GM12878 (cell line): ENCODE results near the gene ELL2. TPM values are rescaled to one million over a fixed set of nuclear protein-coding genes. Genes with fewer than 3 reads are reported as not detected.

ENCODE experiments used
- ATAC-seq: fragments of 200-7000 bp; cut with Tn5 transposase; 3 replicates; pipeline ENCODE4 v1.9.1; 2020; ENCODE audit warnings: mild to moderate bottlenecking, moderate library complexity
- BruUV-seq: library from RNA; stranded (reverse); fragments of 400-500 nt; replicated peaks from 2 replicates; lab custom pipeline; 2021; lab: Mats Ljungman, UMichigan
- CTCF ChIA-PET: fragments of 300-600 bp; sonication (Branson Sonifier 250); formaldehyde crosslinking; extraction: SDS; loops from one replicate; lab custom pipeline; 2021; ENCODE audit warnings: inconsistent platforms; lab: Yijun Ruan, JAX
- POLR2A ChIA-PET: fragments of 350-600 bp; formaldehyde crosslinking; extraction: SDS; loops from one replicate; lab custom pipeline; 2021; ENCODE audit warnings: inconsistent platforms; lab: Charles Lee
- RAD21 ChIA-PET: fragments of 300-600 bp; sonication (Branson Sonifier 250); formaldehyde crosslinking; loops from one replicate; lab custom pipeline; 2023; ENCODE audit warnings: antibody characterized with exemption; ENCODE audit not compliant: unreplicated experiment; lab: Charles Lee
- SMC1A ChIA-PET: fragments of 300-600 bp; sonication (Branson Sonifier 250); formaldehyde crosslinking; loops from one replicate; lab custom pipeline; 2023; ENCODE audit not compliant: unreplicated experiment, uncharacterized antibody; lab: Charles Lee
- DNase-seq: peaks from one replicate; pipeline ENCODE4 v3.0.0-alpha.2; 2011; ENCODE audit warnings: low read depth, low spot score
- FAIRE-seq: peaks from 3 replicates; lab custom pipeline; 2011; peaks lifted over from hg19 to GRCh38; lab: Jason Lieb, UNC
- H2AFZ ChIP-seq: 2 replicates; pipeline ENCODE4 v1.6.0; 2011; ENCODE audit warnings: low read depth, low read length, control low read depth; ENCODE audit not compliant: control insufficient read depth
- H3K27ac ChIP-seq: 2 replicates; pipeline ENCODE4 v1.5.1; 2011; ENCODE audit warnings: control low read depth; ENCODE audit not compliant: control insufficient read depth, insufficient read depth
- H3K27me3 ChIP-seq, 2 experiments: replicated peaks in 1 of 2; 2 replicates each; pipeline versions ENCODE4 v1.6.0 to v1.6.1; 2011; ENCODE audit warnings: low read length in 1 of 2; ENCODE audit not compliant: control insufficient read depth in 2 of 2, insufficient read depth in 2 of 2
- H3K36me3 ChIP-seq, 2 experiments: 2 replicates each; pipeline ENCODE4 v1.5.1; 2011; ENCODE audit warnings: low read length in 1 of 2; ENCODE audit not compliant: control insufficient read depth in 2 of 2, insufficient read depth in 2 of 2
- H3K4me1 ChIP-seq: 2 replicates; pipeline ENCODE4 v1.6.1; 2011; ENCODE audit warnings: mild to moderate bottlenecking, low read length, moderate library complexity, mixed read lengths; ENCODE audit not compliant: control insufficient read depth, insufficient read depth
- H3K4me2 ChIP-seq: 2 replicates; pipeline ENCODE4 v1.6.0; 2011; ENCODE audit warnings: control low read depth; ENCODE audit not compliant: control insufficient read depth, insufficient read depth
- H3K4me3 ChIP-seq: fragments of 200-600 bp; sonication (generic); 2 replicates; pipeline ENCODE4 v1.5.1; 2016
- H3K79me2 ChIP-seq: 2 replicates; pipeline ENCODE4 v1.6.0; 2011; ENCODE audit warnings: low read length; ENCODE audit not compliant: control insufficient read depth, insufficient read depth
- H3K9ac ChIP-seq: 2 replicates; pipeline ENCODE4 v1.8.0; 2011; ENCODE audit warnings: low read length, control low read depth, mixed read lengths; ENCODE audit not compliant: control insufficient read depth, insufficient read depth
- H3K9me3 ChIP-seq: replicated peaks from 3 replicates; pipeline ENCODE4 v1.5.1; 2011; ENCODE audit warnings: mild to moderate bottlenecking, low read length; ENCODE audit not compliant: control insufficient read depth, insufficient read depth
- H4K20me1 ChIP-seq: 2 replicates; pipeline ENCODE4 v1.6.0; 2011; ENCODE audit not compliant: control insufficient read depth, insufficient read depth
- BRCA1 ChIP-seq: IDR thresholded peaks from 2 replicates; pipeline ENCODE4 v1.6.1; 2011; ENCODE audit warnings: low read depth, low read length, improper control_type of control experiment
- NFIC ChIP-seq: IDR thresholded peaks from 2 replicates; pipeline ENCODE4 v1.6.1; 2012; ENCODE audit warnings: low read depth, mild to moderate bottlenecking, inconsistent platforms, low read length, moderate library complexity
- NR2C1 ChIP-seq: fragments of 450-650 bp; IDR thresholded peaks from 2 replicates; pipeline ENCODE4 v1.6.1; 2017; ENCODE audit warnings: antibody characterized with exemption, mild to moderate bottlenecking, moderate library complexity
- NR2F1 ChIP-seq: fragments of 450-650 bp; conservative IDR thresholded peaks from 2 replicates; pipeline ENCODE4 v1.6.1; 2017; ENCODE audit warnings: mild to moderate bottlenecking
- WGBS: methylation state at CpG from one replicate; pipeline ENCODE4 v1.1.6; 2016; ENCODE audit warnings: low lambda C conversion rate; ENCODE audit not compliant: insufficient replicate concordance, insufficient coverage; ENCODE audit errors: missing lambda C conversion rate; 5-methylcytosine and 5-hydroxymethylcytosine counted together
- in situ Hi-C: fragments of 300-500 bp; cut with MboI; formaldehyde crosslinking; loops from 9 replicates; pipeline ENCODE4 v1.14.3; 2018; ENCODE audit warnings: mixed read lengths
- intact Hi-C: fragments of 100-400 bp; cut with micrococcal nuclease; formaldehyde crosslinking; loops from one replicate; pipeline ENCODE4 v1.14.2; 2022; ENCODE audit not compliant: unreplicated experiment
- polyA plus RNA-seq, 11 experiments: library from polyadenylated mRNA; depleted of rRNA in 4 of 11; unstranded in 6 of 11; stranded (reverse) in 5 of 11; fragments of >200 nt; fragmentation: Nextera tagmentation in 4 of 11; fragmentation: Illumina TruSeq in 1 of 11; extraction: Ambion mirVana in 4 of 11; extraction: Trizol in 1 of 11; gene quantifications; 1 replicate in 1 of 11; 2 replicates in 10 of 11; pipeline versions ENCODE4 v1.2.1 to v1.2.3, GENCODE V29; 2011 to 2016; ENCODE audit warnings: inconsistent platforms in 2 of 11, missing spikeins in 2 of 11, low read depth in 1 of 11
- total RNA-seq, 4 experiments: library from RNA; depleted of rRNA in 3 of 4; stranded (reverse); fragments of >200 nt in 3 of 4; fragmentation: Illumina TruSeq in 1 of 4; extraction: Trizol in 1 of 4; gene quantifications; 2 replicates each; pipeline versions ENCODE4 v1.2.1 to v1.2.3, GENCODE V29; 2013 to 2021
- TF ChIP-seq, protein P1 (sequence below): fragments of 450-650 bp; conservative IDR thresholded peaks from 2 replicates; pipeline ENCODE4 v1.6.1; 2017; ENCODE audit warnings: mild to moderate bottlenecking, moderate library complexity

ELL2 gene
- total and polyA plus RNA-seq, 10 of the 15 experiments (the other 5 are each of a cell fraction or from before 2014, with no cell fraction given) = 24.2 to 91.4 (median 57.4) TPM

DNA sequence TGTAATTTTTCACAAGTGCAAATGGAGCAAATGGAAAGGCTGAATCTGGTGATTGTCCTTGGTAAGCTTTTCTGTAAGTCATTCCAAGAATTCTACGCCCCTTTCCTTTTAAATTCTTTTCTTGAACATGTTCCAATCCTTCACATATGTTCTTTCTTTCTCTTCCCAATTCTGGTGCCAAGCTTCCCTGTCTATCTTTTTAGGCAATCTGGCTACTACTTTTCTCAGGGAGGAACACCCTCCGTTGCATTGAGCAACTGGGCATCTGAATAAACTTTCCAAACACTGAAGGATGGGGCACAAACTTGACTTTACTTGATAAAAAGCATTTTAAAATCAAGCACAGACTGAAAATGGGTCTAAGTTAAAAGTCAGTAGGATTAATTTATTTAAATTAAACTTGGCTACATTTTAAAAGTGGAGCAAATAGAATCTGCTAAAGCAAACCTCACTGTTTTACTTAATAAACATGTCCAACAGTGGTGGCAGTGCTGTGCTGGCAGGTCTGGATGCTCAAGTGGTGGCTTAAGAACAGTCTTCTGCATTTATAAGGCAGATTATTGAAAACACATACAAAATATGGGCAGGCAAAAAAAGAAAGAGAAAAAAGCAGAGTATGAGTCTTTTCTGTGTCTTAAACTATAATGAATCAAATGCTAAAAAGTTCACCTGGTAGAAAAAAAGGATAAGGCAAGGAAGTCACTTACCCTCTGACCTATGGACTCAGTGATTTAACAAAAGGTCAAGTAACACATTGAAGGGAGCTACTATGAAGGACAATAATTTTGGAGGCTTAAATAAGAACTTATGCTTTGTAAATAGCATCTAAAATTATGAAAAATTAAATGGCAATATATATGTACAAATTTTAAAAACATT lies 5.4 kb downstream of the ELL2 start:
- intact Hi-C loops = loop anchor here (10.0 kb wide), 1 partner anchor 311 kb away; the partner anchor contains the start of gene RFESD
- in situ Hi-C loops = loop anchor here (5.0 kb wide), 1 partner anchor 94 kb away; no protein-coding TSS in a partner anchor
- peak; percentile 10; the same call in 1 of the 3 replicates for ATAC-seq
- H3K27ac ChIP-seq = peak overlapping the region; percentile 6; the same call in 1 of the 2 replicates
- peak overlapping the region; percentile 54 for H3K4me2 ChIP-seq
- ChIA-PET SMC1A (interaction anchor here (0.7 to 7.1 kb wide), 28 partner anchors 7 to 381 kb away, joined by 3 to 71 read pairs (median 8); no protein-coding TSS in a partner anchor), POLR2A (interaction anchor here (1.0 to 4.1 kb wide), 13 partner anchors 10 to 86 kb away, joined by 3 to 20 read pairs (median 5); no protein-coding TSS in a partner anchor), RAD21 (interaction anchor here (0.6 to 5.3 kb wide), 26 partner anchors 8 to 484 kb away, joined by 3 to 46 read pairs (median 5); no protein-coding TSS in a partner anchor), CTCF (interaction anchor here (0.5 to 8.9 kb wide), 21 partner anchors 7 to 807 kb away, joined by 3 to 61 read pairs (median 5); no protein-coding TSS in a partner anchor)
- no peak for FAIRE-seq
- no TSS peak for BruUV-seq
- H3K27me3 ChIP-seq = no peaks in the 10 kb centered on the region
- H3K9me3 ChIP-seq = no peaks in the 10 kb centered on the region; the same call in 2 of the 3 replicates
- no peak overlapping the region for H2AFZ ChIP-seq
- H3K79me2 ChIP-seq = peaks cover 97% of the 10 kb centered on the region
- TF ChIP-seq NR2F1 (peak; percentile 72), NR2C1 (peak; percentile 67; the same call in 1 of the 2 replicates), BRCA1 (no peak), NFIC (no peak)
- TF ChIP-seq, protein P1, sequence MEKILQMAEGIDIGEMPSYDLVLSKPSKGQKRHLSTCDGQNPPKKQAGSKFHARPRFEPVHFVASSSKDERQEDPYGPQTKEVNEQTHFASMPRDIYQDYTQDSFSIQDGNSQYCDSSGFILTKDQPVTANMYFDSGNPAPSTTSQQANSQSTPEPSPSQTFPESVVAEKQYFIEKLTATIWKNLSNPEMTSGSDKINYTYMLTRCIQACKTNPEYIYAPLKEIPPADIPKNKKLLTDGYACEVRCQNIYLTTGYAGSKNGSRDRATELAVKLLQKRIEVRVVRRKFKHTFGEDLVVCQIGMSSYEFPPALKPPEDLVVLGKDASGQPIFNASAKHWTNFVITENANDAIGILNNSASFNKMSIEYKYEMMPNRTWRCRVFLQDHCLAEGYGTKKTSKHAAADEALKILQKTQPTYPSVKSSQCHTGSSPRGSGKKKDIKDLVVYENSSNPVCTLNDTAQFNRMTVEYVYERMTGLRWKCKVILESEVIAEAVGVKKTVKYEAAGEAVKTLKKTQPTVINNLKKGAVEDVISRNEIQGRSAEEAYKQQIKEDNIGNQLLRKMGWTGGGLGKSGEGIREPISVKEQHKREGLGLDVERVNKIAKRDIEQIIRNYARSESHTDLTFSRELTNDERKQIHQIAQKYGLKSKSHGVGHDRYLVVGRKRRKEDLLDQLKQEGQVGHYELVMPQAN = no peak
- H3K4me1 ChIP-seq = 0 out of 2 replicates have a peak, but pooled peaks cover 3% of the 10 kb centered on the region
- peak overlapping the region; percentile 46; the same call in 1 of the 2 replicates for H3K4me3 ChIP-seq
- no peak overlapping the region for H3K9ac ChIP-seq
- peaks cover 0 to 6% of the 10 kb centered on the region in 2 experiments; a peak in 1 of 4 replicates for H3K36me3 ChIP-seq
- WGBS = 94% methylated on average over 2 of the region's 2 CpGs
- no peak for DNase-seq
- H4K20me1 ChIP-seq = no peaks in the 10 kb centered on the region
